Gastroesophageal sphincter (tissue), 4 donors: Measurements from ENCODE around the gene CRIP2. TPM values are rescaled to one million over a fixed set of nuclear protein-coding genes. Genes with fewer than 3 reads are reported as not detected.

Experiments used
- ATAC-seq: fragments of 150-250 bp; one replicate; pipeline ENCODE4 v1.9.1; 2016; ENCODE audit warnings: mild to moderate bottlenecking, moderate library complexity
- H3K27ac ChIP-seq, 4 donors: fragments of 200-600 bp; sonication (generic) in 3 of 4; 1 replicate in 3 of 4; 2 replicates in 1 of 4; pipeline ENCODE4 v1.5.1; 2016 to 2019
- H3K27me3 ChIP-seq: fragments of 200-600 bp; sonication (generic); one replicate; pipeline ENCODE4 v1.5.1; 2019
- H3K36me3 ChIP-seq, 2 donors: fragments of 200-600 bp; sonication (generic); one replicate each; pipeline ENCODE4 v1.5.1; 2019; ENCODE audit warnings: control low read depth in 1 of 2
- H3K4me1 ChIP-seq, 3 donors: fragments of 200-600 bp; sonication (generic); 1 replicate in 2 of 3; 2 replicates in 1 of 3; pipeline ENCODE4 v1.5.1; 2016 to 2019; ENCODE audit warnings: control low read depth in 2 of 3
- H3K4me3 ChIP-seq, 2 donors: fragments of 200-600 bp; sonication (generic); one replicate each; pipeline ENCODE4 v1.5.1; 2019; ENCODE audit warnings: mild to moderate bottlenecking in 1 of 2, moderate library complexity in 1 of 2
- H3K9me3 ChIP-seq, 3 donors: fragments of 200-600 bp; sonication (generic); one replicate each; pipeline ENCODE4 v1.5.1; 2017 to 2019; ENCODE audit warnings: control low read depth in 2 of 3
- CTCF ChIP-seq, 4 experiments: fragments of 200-600 bp in 2 of 4; fragments of 450-650 bp in 2 of 4; sonication (generic) in 1 of 4; IDR thresholded peaks; one replicate each; pipeline ENCODE4 v1.5.1; 2017 to 2019; ENCODE audit warnings: antibody characterized with exemption in 4 of 4, mild to moderate bottlenecking in 2 of 4, moderate library complexity in 2 of 4
- EP300 ChIP-seq: sonication (generic); formaldehyde crosslinking; IDR thresholded peaks from one replicate; pipeline ENCODE4 v1.6.1; 2017; ENCODE audit warnings: antibody characterized with exemption, mild to moderate bottlenecking
- POLR2A ChIP-seq, 2 donors: fragments of 450-650 bp; IDR thresholded peaks; one replicate each; pipeline ENCODE4 v1.6.1; 2017; ENCODE audit warnings: antibody characterized with exemption in 2 of 2, mild to moderate bottlenecking in 2 of 2, moderate library complexity in 1 of 2
- POLR2AphosphoS5 ChIP-seq: sonication (generic); formaldehyde crosslinking; IDR thresholded peaks from one replicate; pipeline ENCODE4 v1.6.1; 2017; ENCODE audit warnings: antibody characterized with exemption
- WGBS, 2 donors: methylation state at CpG; one replicate each; pipeline ENCODE4 v1.1.5; 2018; ENCODE audit warnings: low coverage in 1 of 2; 5-methylcytosine and 5-hydroxymethylcytosine counted together
- total RNA-seq, 4 donors: library from RNA; depleted of rRNA; stranded (reverse); fragments of >200 nt; gene quantifications; one replicate each; pipeline ENCODE4 v1.1.0, GENCODE V29; 2016

Gene CRIP2
- total RNA-seq, 4 donors from 2014 or later, result 165 to 518 (median 343) TPM

DNA sequence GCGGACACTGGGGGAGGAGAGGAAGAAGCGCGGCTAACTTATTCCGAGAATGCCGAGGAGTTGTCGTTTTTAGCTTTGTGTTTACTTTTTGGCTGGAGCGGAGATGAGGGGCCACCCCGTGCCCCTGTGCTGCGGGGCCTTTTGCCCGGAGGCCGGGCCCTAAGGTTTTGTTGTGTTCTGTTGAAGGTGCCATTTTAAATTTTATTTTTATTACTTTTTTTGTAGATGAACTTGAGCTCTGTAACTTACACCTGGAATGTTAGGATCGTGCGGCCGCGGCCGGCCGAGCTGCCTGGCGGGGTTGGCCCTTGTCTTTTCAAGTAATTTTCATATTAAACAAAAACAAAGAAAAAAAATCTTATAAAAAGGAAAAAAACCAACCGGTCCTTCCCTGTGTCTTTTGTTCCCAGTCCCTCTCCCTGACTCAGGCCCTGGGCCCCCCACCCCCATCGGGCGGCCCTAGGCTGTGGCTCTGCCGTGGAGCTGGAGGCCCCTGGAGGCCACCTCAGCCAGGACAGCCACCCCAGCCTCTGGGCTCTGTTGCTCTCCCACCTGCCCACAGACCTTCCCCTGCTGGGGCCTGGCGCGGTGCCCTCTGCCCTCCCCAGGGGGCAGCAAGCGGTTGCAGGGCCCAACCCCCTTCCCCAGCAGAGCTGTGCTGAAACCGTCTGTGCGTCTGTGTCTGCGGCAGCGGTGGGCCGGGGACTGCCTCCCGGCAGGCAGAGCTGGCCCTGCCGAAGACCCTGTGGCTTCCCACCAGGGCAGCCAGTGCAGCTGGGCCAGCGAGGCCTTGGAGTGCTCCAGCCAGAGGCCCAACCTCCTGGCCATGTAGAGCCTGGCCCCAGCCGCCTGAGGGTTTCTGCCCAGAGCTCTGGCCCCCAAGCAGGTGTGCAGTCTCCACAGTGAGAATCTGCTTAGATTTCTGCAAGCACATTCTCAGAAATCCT, 4.0 kb upstream of the CRIP2 start:
- Histone ChIP-seq H3K9me3 (no peaks in the 10 kb centered on the region), H3K27ac (peak overlapping the region in 3 of 4 donors; percentile 92 to 99 (median 96)), H3K4me1 (peaks cover 3 to 78% (median 49%) of the 10 kb centered on the region in 3 donors), H3K27me3 (no peaks in the 10 kb centered on the region), H3K36me3 (peaks cover 0 to 48% of the 10 kb centered on the region in 2 donors), H3K4me3 (no peak overlapping the region)
- ATAC-seq, result no peak
- 50 to 66% methylated on average over 2 to 7 of the region's 34 CpGs for WGBS, 2 donors
- TF ChIP-seq POLR2A (IDR thresholded peaks at IDR 0.05) (no peak), CTCF (IDR thresholded peaks at IDR 0.05) (no peak)

DNA sequence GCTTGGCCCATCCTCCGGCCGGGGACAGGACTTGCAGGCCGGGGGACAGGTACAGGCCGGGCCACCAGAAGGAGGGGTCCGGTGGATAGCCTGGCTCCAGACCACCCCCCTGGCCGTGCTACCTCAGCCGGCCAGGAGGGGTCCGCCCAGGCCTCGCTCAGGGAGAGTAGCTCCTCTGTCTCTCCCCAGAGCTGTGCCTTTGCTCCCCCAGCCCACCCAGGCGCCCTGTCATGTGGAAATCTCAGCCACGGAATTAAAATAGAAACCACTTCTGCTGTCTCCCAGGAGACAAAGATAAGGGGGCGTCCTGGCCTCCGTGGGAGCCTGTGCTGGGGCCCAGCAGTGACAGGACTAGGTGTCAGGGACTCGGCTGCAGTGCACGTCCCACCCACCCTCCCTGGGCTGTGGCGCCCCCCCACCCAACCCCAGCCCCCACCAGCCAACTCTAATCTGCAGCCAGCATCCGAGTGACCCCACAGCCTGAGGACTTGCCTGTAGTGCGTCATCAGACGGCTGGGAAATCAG, 3.3 kb upstream of the CRIP2 start:
- H3K27me3 ChIP-seq, result no peaks in the 10 kb centered on the region
- WGBS, 2 donors, result 28 to 33% methylated on average over 2 to 3 of the region's 19 CpGs
- no peak for ATAC-seq
- H3K4me1 ChIP-seq, result peaks cover 3 to 86% (median 53%) of the 10 kb centered on the region in 3 donors
- TF ChIP-seq CTCF (IDR thresholded peaks at IDR 0.05) (peak in 2 of 4 experiments; percentile 7 to 12), POLR2A (IDR thresholded peaks at IDR 0.05) (no peak)
- H3K4me3 ChIP-seq, result no peak overlapping the region
- peak overlapping the region in 3 of 4 donors; percentile 92 to 99 (median 96) for H3K27ac ChIP-seq
- peaks cover 0 to 40% of the 10 kb centered on the region in 2 donors for H3K36me3 ChIP-seq
- no peaks in the 10 kb centered on the region for H3K9me3 ChIP-seq

GRCh38 chr14:105471823-105472485, 2.7 kb upstream of the CRIP2 start:
- Histone ChIP-seq H3K36me3 (peaks cover 0 to 34% of the 10 kb centered on the region in 2 donors), H3K9me3 (no peaks in the 10 kb centered on the region), H3K4me3 (no peak overlapping the region), H3K27ac (peak overlapping the region; percentile 19 to 99 (median 94)), H3K27me3 (no peaks in the 10 kb centered on the region), H3K4me1 (peaks cover 3 to 91% (median 59%) of the 10 kb centered on the region in 3 donors)
- no peak for ATAC-seq
- TF ChIP-seq POLR2AphosphoS5 (no peak), CTCF (IDR thresholded peaks at IDR 0.05) (no peak), EP300 (no peak), POLR2A (IDR thresholded peaks at IDR 0.05) (no peak)
- WGBS, 2 donors, result no CpG with 5 or more reads among the region's 8 CpGs

DNA sequence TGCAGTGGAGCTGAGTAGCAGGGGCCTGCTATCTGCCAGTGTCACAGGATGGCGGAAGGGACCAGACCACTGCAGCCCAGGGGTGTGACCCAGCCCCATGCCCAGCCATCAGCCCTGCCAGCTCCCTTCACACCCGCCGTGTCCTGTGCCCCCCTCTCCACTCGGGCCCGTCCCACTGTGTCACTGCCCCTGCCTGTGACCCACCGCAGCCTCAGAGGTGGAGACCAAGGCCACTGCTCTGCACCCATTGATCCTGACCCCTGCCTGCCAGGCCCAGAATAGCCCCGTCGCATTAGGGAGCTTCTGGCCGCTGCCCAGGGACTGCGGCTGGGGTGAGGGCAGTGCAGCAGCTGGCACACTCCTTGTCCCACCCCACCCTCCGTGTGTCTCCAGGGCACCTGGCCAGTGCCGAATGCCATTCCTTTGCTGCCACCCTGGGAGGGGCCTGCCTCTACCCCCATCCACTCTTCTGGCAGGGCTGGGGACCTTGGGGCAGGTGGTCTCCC, 2.1 kb upstream of the CRIP2 start:
- 54% methylated on average over 7 of the region's 12 CpGs; no CpG with 5 or more reads in 1 of the 2 donors for WGBS, 2 donors
- peak in 1 of 4 experiments; percentile 34 for TF ChIP-seq CTCF (IDR thresholded peaks at IDR 0.05)
- no peak for TF ChIP-seq EP300
- TF ChIP-seq POLR2AphosphoS5, result peak; percentile 34
- no peak for TF ChIP-seq POLR2A (IDR thresholded peaks at IDR 0.05)
- no peak for ATAC-seq
- no peaks in the 10 kb centered on the region for H3K27me3 ChIP-seq
- H3K36me3 ChIP-seq, result peaks cover 0 to 29% of the 10 kb centered on the region in 2 donors
- H3K4me1 ChIP-seq, result peaks cover 3 to 95% (median 62%) of the 10 kb centered on the region in 3 donors
- H3K9me3 ChIP-seq, result no peaks in the 10 kb centered on the region
- H3K27ac ChIP-seq, result peak overlapping the region; percentile 19 to 99 (median 94)
- no peak overlapping the region for H3K4me3 ChIP-seq
